WTC11 (cell line): ENCODE results near the gene SYNDIG1.

Source experiments
- PRRX2 ChIP-seq: fragments of 250-450 bp; sonication (Bioruptor Pico); IDR thresholded peaks from 2 replicates; pipeline ENCODE4 v1.8.0; 2021; ENCODE audit warnings: mild to moderate bottlenecking
- SMAD4 ChIP-seq: sonication (generic); formaldehyde crosslinking; IDR thresholded peaks from 2 replicates; pipeline ENCODE4 v1.8.0; 2022; ENCODE audit warnings: mild to moderate bottlenecking, missing genetic modification reagents
- ZBTB21 ChIP-seq: sonication (generic); formaldehyde crosslinking; IDR thresholded peaks from 2 replicates; pipeline ENCODE4 v1.8.1; 2023; ENCODE audit warnings: mild to moderate bottlenecking, missing genetic modification reagents, borderline replicate concordance
- TF ChIP-seq, protein P1 (sequence below): fragments of 200-600 bp; IDR thresholded peaks from 2 replicates; pipeline ENCODE4 v1.8.0; 2022; ENCODE audit warnings: antibody characterized with exemption
- TF ChIP-seq, protein P2 (sequence below): sonication (generic); formaldehyde crosslinking; IDR thresholded peaks from 2 replicates; pipeline ENCODE4 v1.8.1; 2022; ENCODE audit warnings: low read depth, missing genetic modification reagents, borderline replicate concordance
- TF ChIP-seq, protein P3 (sequence below): sonication (generic); formaldehyde crosslinking; IDR thresholded peaks from 2 replicates; pipeline ENCODE4 v1.8.1; 2022; ENCODE audit warnings: low read depth, mild to moderate bottlenecking, moderate library complexity, missing genetic modification reagents, borderline replicate concordance
- TF ChIP-seq, protein P4 (sequence below): sonication (generic); formaldehyde crosslinking; IDR thresholded peaks from 2 replicates; pipeline ENCODE4 v1.8.0; 2022; ENCODE audit warnings: mild to moderate bottlenecking, missing genetic modification reagents
- TF ChIP-seq, protein P5 (sequence below): sonication (generic); formaldehyde crosslinking; conservative IDR thresholded peaks from 2 replicates; pipeline ENCODE4 v1.8.1; 2022; ENCODE audit warnings: mild to moderate bottlenecking, missing genetic modification reagents
- TF ChIP-seq, protein P6 (sequence below): sonication (generic); formaldehyde crosslinking; IDR thresholded peaks from 2 replicates; pipeline ENCODE4 v1.8.1; 2023; ENCODE audit warnings: mild to moderate bottlenecking, missing genetic modification reagents, moderate library complexity
- TF ChIP-seq, protein P7 (sequence below): sonication (generic); formaldehyde crosslinking; IDR thresholded peaks from 2 replicates; pipeline ENCODE4 v1.8.1; 2023; ENCODE audit warnings: mild to moderate bottlenecking, missing genetic modification reagents, borderline replicate concordance

DNA sequence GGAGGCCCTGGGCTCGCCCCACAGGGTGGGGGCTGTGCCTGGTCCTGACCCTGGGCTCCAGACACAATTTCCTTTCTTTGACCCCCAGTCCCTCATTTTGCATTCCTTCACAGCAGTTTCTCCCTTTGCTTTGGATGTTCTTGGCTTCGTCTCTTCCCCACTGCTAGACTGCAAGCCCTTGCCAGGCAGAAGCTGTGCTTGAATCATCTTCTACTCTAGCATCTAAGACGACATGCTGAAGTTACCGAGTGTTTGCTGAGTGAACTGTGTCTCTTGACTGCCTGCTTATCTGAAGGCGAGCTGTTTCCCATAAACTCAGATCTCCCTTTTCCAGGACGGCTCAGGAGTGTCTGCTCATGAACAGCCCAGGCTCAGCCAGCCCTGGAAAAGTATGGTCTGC lies 14.3 kb upstream of the SYNDIG1 start:
- TF ChIP-seq, protein P1, sequence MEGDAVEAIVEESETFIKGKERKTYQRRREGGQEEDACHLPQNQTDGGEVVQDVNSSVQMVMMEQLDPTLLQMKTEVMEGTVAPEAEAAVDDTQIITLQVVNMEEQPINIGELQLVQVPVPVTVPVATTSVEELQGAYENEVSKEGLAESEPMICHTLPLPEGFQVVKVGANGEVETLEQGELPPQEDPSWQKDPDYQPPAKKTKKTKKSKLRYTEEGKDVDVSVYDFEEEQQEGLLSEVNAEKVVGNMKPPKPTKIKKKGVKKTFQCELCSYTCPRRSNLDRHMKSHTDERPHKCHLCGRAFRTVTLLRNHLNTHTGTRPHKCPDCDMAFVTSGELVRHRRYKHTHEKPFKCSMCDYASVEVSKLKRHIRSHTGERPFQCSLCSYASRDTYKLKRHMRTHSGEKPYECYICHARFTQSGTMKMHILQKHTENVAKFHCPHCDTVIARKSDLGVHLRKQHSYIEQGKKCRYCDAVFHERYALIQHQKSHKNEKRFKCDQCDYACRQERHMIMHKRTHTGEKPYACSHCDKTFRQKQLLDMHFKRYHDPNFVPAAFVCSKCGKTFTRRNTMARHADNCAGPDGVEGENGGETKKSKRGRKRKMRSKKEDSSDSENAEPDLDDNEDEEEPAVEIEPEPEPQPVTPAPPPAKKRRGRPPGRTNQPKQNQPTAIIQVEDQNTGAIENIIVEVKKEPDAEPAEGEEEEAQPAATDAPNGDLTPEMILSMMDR = no peak
- no peak for TF ChIP-seq ZBTB21 (CRISPR knock-in tag)
- TF ChIP-seq, protein P2, sequence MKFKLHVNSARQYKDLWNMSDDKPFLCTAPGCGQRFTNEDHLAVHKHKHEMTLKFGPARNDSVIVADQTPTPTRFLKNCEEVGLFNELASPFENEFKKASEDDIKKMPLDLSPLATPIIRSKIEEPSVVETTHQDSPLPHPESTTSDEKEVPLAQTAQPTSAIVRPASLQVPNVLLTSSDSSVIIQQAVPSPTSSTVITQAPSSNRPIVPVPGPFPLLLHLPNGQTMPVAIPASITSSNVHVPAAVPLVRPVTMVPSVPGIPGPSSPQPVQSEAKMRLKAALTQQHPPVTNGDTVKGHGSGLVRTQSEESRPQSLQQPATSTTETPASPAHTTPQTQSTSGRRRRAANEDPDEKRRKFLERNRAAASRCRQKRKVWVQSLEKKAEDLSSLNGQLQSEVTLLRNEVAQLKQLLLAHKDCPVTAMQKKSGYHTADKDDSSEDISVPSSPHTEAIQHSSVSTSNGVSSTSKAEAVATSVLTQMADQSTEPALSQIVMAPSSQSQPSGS (CRISPR knock-in tag) = no peak
- TF ChIP-seq, protein P3, sequence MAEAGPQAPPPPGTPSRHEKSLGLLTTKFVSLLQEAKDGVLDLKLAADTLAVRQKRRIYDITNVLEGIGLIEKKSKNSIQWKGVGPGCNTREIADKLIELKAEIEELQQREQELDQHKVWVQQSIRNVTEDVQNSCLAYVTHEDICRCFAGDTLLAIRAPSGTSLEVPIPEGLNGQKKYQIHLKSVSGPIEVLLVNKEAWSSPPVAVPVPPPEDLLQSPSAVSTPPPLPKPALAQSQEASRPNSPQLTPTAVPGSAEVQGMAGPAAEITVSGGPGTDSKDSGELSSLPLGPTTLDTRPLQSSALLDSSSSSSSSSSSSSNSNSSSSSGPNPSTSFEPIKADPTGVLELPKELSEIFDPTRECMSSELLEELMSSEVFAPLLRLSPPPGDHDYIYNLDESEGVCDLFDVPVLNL (CRISPR knock-in tag) = no peak
- TF ChIP-seq SMAD4 (CRISPR knock-in tag) = no peak
- TF ChIP-seq, protein P4, sequence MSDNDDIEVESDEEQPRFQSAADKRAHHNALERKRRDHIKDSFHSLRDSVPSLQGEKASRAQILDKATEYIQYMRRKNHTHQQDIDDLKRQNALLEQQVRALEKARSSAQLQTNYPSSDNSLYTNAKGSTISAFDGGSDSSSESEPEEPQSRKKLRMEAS (CRISPR knock-in tag) = no peak
- TF ChIP-seq, protein P5, sequence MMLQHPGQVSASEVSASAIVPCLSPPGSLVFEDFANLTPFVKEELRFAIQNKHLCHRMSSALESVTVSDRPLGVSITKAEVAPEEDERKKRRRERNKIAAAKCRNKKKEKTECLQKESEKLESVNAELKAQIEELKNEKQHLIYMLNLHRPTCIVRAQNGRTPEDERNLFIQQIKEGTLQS = no peak
- TF ChIP-seq PRRX2 = no peak
- TF ChIP-seq, protein P6, sequence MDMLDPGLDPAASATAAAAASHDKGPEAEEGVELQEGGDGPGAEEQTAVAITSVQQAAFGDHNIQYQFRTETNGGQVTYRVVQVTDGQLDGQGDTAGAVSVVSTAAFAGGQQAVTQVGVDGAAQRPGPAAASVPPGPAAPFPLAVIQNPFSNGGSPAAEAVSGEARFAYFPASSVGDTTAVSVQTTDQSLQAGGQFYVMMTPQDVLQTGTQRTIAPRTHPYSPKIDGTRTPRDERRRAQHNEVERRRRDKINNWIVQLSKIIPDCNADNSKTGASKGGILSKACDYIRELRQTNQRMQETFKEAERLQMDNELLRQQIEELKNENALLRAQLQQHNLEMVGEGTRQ (CRISPR knock-in tag) = no peak
- TF ChIP-seq, protein P7, sequence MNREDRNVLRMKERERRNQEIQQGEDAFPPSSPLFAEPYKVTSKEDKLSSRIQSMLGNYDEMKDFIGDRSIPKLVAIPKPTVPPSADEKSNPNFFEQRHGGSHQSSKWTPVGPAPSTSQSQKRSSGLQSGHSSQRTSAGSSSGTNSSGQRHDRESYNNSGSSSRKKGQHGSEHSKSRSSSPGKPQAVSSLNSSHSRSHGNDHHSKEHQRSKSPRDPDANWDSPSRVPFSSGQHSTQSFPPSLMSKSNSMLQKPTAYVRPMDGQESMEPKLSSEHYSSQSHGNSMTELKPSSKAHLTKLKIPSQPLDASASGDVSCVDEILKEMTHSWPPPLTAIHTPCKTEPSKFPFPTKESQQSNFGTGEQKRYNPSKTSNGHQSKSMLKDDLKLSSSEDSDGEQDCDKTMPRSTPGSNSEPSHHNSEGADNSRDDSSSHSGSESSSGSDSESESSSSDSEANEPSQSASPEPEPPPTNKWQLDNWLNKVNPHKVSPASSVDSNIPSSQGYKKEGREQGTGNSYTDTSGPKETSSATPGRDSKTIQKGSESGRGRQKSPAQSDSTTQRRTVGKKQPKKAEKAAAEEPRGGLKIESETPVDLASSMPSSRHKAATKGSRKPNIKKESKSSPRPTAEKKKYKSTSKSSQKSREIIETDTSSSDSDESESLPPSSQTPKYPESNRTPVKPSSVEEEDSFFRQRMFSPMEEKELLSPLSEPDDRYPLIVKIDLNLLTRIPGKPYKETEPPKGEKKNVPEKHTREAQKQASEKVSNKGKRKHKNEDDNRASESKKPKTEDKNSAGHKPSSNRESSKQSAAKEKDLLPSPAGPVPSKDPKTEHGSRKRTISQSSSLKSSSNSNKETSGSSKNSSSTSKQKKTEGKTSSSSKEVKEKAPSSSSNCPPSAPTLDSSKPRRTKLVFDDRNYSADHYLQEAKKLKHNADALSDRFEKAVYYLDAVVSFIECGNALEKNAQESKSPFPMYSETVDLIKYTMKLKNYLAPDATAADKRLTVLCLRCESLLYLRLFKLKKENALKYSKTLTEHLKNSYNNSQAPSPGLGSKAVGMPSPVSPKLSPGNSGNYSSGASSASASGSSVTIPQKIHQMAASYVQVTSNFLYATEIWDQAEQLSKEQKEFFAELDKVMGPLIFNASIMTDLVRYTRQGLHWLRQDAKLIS (CRISPR knock-in tag) = no peak
